ENCODE data around the gene CWC25. TPM values are rescaled to one million over a fixed set of nuclear protein-coding genes. Genes with fewer than 3 reads are reported as not detected.
A peak's percentile ranks its signal among the peaks of the same experiment; 100 is the strongest.

Gene CWC25
- total and polyA plus RNA-seq, 2 of the 13 experiments (the other 11 are each of a cell fraction or from before 2014, with no cell fraction given): 15.6 to 22.7 TPM

DNA sequence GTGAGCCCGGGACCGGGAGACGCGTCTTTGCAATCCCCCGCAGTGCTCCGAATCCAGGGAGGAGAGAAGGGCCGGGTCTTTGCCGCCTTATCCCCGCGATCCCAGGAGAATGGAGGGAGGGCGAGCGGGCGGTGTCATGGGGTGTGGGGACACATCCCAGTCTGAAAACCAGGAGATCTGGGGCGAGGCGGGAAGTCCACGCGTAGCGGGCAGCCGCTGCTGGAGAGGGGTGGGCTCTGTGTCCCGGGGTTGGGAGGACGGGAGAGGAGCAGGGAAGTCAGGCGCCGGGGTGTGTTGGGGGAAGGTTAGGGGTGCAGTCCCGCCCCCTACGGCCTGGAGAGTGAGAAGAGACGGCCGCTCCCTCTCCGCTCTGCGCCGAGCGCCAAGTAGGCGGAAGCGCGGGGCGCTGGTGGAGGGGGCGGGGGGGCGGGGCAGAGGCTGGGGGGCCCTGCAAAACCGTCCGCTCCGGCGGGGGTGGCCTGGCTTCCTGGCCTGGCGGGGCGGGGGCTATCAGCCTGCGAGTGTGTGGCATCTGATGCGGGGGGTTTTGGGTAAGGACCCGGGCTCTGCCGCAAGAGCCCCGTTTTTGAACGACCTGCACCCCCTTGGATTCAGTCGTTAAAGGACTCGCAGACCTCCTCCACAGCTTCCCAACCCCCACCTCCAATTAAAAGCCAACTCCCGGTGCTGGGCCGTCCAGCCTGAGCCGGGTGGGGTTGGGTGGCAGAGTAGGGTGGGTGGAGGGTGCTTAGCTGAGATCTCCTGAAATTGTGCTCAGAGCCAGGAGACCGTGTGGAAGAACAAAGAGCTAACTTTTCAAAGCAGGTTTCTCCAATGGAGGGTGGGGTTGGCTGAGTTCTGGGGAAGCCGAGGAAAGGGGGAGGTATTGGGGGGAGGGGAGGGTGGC, 45.4 kb upstream of the CWC25 start (continued):
- TF ChIP-seq SOX13 (IDR thresholded peaks at IDR 0.05) (no peak), SOX13 (CRISPR knock-in tag; conservative IDR thresholded peaks at IDR 0.05 in 1 of 2, IDR thresholded peaks at IDR 0.05 in 1 of 2) (peak in 1 of 2 experiments; percentile 13; a peak in 1 of 4 replicates), ZNF790 (CRISPR knock-in tag; IDR thresholded peaks at IDR 0.05; ENCODE audit: borderline replicate concordance) (no peak; the same call in 1 of the 2 replicates), LBX2 (CRISPR knock-in tag; IDR thresholded peaks at IDR 0.05; ENCODE audit: borderline replicate concordance) (peak; percentile 80; the same call in 1 of the 2 replicates), ETV5 (CRISPR knock-in tag; IDR thresholded peaks at IDR 0.05; ENCODE audit: borderline replicate concordance) (peak; percentile 10; the same call in 1 of the 2 replicates), ZNF564 (CRISPR knock-in tag; IDR thresholded peaks at IDR 0.05) (no peak), PTBP1 (IDR thresholded peaks at IDR 0.05; ENCODE audit: low read depth, low read length, poor library complexity, severe bottlenecking) (peak; percentile 26), THAP9 (CRISPR knock-in tag; IDR thresholded peaks at IDR 0.05; ENCODE audit: borderline replicate concordance) (peak; percentile 41; the same call in 1 of the 2 replicates), PHB2 (IDR thresholded peaks at IDR 0.05; ENCODE audit: partially characterized antibody) (no peak), MLXIP (CRISPR knock-in tag; IDR thresholded peaks at IDR 0.05; ENCODE audit: borderline replicate concordance) (no peak), ARID2 (CRISPR knock-in tag; IDR thresholded peaks at IDR 0.05; ENCODE audit: borderline replicate concordance) (peak; percentile 74; the same call in 1 of the 2 replicates), RBM39 (IDR thresholded peaks at IDR 0.05; ENCODE audit: low read depth, low read length, poor library complexity, severe bottlenecking) (peak; percentile 72), HMGXB4 (CRISPR knock-in tag; IDR thresholded peaks at IDR 0.05; ENCODE audit: borderline replicate concordance in 1 of 2, low read depth in 1 of 2) (peak in 1 of 2 experiments; percentile 7; a peak in 1 of 4 replicates)
- TF ChIP-seq, protein P1, sequence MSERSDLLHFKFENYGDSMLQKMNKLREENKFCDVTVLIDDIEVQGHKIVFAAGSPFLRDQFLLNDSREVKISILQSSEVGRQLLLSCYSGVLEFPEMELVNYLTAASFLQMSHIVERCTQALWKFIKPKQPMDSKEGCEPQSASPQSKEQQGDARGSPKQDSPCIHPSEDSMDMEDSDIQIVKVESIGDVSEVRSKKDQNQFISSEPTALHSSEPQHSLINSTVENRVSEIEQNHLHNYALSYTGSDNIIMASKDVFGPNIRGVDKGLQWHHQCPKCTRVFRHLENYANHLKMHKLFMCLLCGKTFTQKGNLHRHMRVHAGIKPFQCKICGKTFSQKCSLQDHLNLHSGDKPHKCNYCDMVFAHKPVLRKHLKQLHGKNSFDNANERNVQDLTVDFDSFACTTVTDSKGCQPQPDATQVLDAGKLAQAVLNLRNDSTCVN (CRISPR knock-in tag; IDR thresholded peaks at IDR 0.05; ENCODE audit: borderline replicate concordance): 0 out of 2 replicates have a peak, but pooled peaks have one; percentile 19

All from HepG2 (cell line).